ENCODE measurements around the gene LCLAT1. TPM values are rescaled to one million over a fixed set of nuclear protein-coding genes. Genes with fewer than 3 reads are reported as not detected.
A peak's percentile ranks its signal among the peaks of the same experiment; 100 is the strongest.

LCLAT1 gene
- total and polyA plus RNA-seq, 2 of the 4 experiments (the other 2 are of a cell fraction), result 7.5 to 11.5 TPM

DNA sequence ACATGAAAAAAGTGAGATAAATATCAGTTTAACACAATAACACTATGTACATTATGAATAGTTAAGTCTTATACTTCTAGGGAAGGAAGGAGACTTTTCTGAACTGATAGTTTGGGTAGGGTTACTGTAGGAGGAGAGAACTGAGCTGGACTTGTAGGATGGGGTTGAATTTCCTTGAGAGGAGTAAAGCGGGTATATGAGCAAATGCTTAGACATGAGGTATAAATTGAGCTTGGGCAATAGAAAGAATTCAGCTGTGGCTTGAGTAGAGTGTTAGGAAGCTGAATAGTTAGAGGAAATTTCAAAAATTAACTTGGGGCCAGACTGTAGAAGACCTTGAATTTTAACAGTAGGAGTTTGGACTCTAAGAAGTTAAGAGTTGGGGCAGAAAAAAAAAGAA lies 45.1 kb downstream of the LCLAT1 start:
- Histone ChIP-seq H4K20me1 (ENCODE audit: insufficient read depth, low read length) (peaks cover 4% of the 10 kb centered on the region; the same call in 1 of the 2 replicates), H3K36me3 (ENCODE audit: control insufficient read depth, insufficient read depth, low read length) (no peaks in the 10 kb centered on the region), H3K4ac (ENCODE audit: low read depth, low read length) (no peak overlapping the region), H2AK9ac (replicated peaks; ENCODE audit: low read depth, low read length, poor library complexity) (no peak overlapping the region), H3K56ac (ENCODE audit: extremely low read depth, insufficient read depth, low read length) (no peak overlapping the region), H3K9me1 (ENCODE audit: insufficient read depth, low read length) (peaks cover 5% of the 10 kb centered on the region), H2BK120ac (ENCODE audit: low read depth, low read length) (no peak overlapping the region), H3K27me3 (ENCODE audit: control insufficient read depth, insufficient read depth, low read length) (no peaks in the 10 kb centered on the region), H2BK5ac (ENCODE audit: low read depth, low read length, poor library complexity, severe bottlenecking) (no peak overlapping the region), H3K14ac (replicated peaks; ENCODE audit: low read depth, low read length) (no peak overlapping the region), H3K4me2 (ENCODE audit: low read depth, low read length) (peak overlapping the region; percentile 10; the same call in 1 of the 2 replicates), H2BK20ac (ENCODE audit: low read depth, low read length) (no peak overlapping the region), H4K91ac (ENCODE audit: insufficient read depth, low read depth, low read length) (no peak overlapping the region), H3K4me3 (ENCODE audit: insufficient read depth, low read depth, low read length) (no peak overlapping the region), H2AFZ (replicated peaks; ENCODE audit: low read length, poor library complexity) (no peak overlapping the region), H4K5ac (ENCODE audit: low read depth, low read length) (no peak overlapping the region), H3K9ac (ENCODE audit: low read depth, low read length) (no peak overlapping the region), H3K4me1 (ENCODE audit: control insufficient read depth, insufficient read depth, low read length) (peaks cover 11% of the 10 kb centered on the region), H3K9me3 (ENCODE audit: control insufficient read depth, insufficient read depth, low read length) (no peaks in the 10 kb centered on the region), H3K27ac (ENCODE audit: insufficient read depth, low read length) (no peak overlapping the region), H3K18ac (ENCODE audit: low read depth, low read length) (no peak overlapping the region), H2BK15ac (ENCODE audit: low read depth, low read length) (no peak overlapping the region), H4K8ac (ENCODE audit: low read depth in 2 of 2, low read length in 2 of 2) (no peak overlapping the region), H3K79me1 (ENCODE audit: low read depth in 1 of 2, low read length in 2 of 2) (peaks cover 21 to 35% of the 10 kb centered on the region in 2 experiments), H2AK5ac (ENCODE audit: low read depth, low read length) (no peak overlapping the region), H3K23ac (ENCODE audit: low read depth, low read length) (no peak overlapping the region)
- 80% methylated on average over 1 of the region's 1 CpG; no CpG with 5 or more reads in 1 of the 2 experiments for WGBS, 2 experiments (ENCODE audit: extremely low coverage in 2 of 2, insufficient read length in 1 of 2)
- ChIA-PET CTCF (interaction anchor here (0.6 to 0.7 kb wide), 2 partner anchors 11 to 224 kb away, joined by 4 to 5 read pairs; no protein-coding TSS in a partner anchor), POLR2A (ENCODE audit: unreplicated experiment) (interaction anchor here (0.7 kb wide), 2 partner anchors 248 to 260 kb away, joined by 5 to 15 read pairs; no protein-coding TSS in a partner anchor)
- TF ChIP-seq RFX5 (IDR thresholded peaks at IDR 0.05; ENCODE audit: low read depth, low read length) (no peak), POLR2A (IDR thresholded peaks at IDR 0.05; ENCODE audit: low read depth, low read length) (no peak), RCOR1 (IDR thresholded peaks at IDR 0.05; ENCODE audit: insufficient replicate concordance, low read length) (no peak), BHLHE40 (IDR thresholded peaks at IDR 0.05; ENCODE audit: low read depth, low read length) (no peak), CHD1 (IDR thresholded peaks at IDR 0.05; ENCODE audit: low read depth, low read length) (no peak), MXI1 (IDR thresholded peaks at IDR 0.05; ENCODE audit: borderline replicate concordance, low read depth, low read length) (no peak), MAZ (IDR thresholded peaks at IDR 0.05; ENCODE audit: borderline replicate concordance, low read depth, low read length) (no peak), SMC3 (IDR thresholded peaks at IDR 0.05; ENCODE audit: low read depth, low read length) (no peak), CEBPB (IDR thresholded peaks at IDR 0.05; ENCODE audit: low read depth, low read length) (no peak), NFE2L2 (IDR thresholded peaks at IDR 0.05; ENCODE audit: low read depth, low read length) (no peak)
- TF ChIP-seq, protein P1, sequence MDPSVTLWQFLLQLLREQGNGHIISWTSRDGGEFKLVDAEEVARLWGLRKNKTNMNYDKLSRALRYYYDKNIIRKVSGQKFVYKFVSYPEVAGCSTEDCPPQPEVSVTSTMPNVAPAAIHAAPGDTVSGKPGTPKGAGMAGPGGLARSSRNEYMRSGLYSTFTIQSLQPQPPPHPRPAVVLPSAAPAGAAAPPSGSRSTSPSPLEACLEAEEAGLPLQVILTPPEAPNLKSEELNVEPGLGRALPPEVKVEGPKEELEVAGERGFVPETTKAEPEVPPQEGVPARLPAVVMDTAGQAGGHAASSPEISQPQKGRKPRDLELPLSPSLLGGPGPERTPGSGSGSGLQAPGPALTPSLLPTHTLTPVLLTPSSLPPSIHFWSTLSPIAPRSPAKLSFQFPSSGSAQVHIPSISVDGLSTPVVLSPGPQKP (IDR thresholded peaks at IDR 0.05; ENCODE audit: borderline replicate concordance, low read depth, low read length), result no peak
- TF ChIP-seq, protein P2, sequence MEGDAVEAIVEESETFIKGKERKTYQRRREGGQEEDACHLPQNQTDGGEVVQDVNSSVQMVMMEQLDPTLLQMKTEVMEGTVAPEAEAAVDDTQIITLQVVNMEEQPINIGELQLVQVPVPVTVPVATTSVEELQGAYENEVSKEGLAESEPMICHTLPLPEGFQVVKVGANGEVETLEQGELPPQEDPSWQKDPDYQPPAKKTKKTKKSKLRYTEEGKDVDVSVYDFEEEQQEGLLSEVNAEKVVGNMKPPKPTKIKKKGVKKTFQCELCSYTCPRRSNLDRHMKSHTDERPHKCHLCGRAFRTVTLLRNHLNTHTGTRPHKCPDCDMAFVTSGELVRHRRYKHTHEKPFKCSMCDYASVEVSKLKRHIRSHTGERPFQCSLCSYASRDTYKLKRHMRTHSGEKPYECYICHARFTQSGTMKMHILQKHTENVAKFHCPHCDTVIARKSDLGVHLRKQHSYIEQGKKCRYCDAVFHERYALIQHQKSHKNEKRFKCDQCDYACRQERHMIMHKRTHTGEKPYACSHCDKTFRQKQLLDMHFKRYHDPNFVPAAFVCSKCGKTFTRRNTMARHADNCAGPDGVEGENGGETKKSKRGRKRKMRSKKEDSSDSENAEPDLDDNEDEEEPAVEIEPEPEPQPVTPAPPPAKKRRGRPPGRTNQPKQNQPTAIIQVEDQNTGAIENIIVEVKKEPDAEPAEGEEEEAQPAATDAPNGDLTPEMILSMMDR (conservative IDR thresholded peaks at IDR 0.05; ENCODE audit: low read depth, low read length), result no peak
- TF ChIP-seq, protein P3, sequence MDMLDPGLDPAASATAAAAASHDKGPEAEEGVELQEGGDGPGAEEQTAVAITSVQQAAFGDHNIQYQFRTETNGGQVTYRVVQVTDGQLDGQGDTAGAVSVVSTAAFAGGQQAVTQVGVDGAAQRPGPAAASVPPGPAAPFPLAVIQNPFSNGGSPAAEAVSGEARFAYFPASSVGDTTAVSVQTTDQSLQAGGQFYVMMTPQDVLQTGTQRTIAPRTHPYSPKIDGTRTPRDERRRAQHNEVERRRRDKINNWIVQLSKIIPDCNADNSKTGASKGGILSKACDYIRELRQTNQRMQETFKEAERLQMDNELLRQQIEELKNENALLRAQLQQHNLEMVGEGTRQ (IDR thresholded peaks at IDR 0.05; ENCODE audit: low read depth, low read length), result no peak
- in situ Hi-C loops (cut with MboI; ENCODE audit: low sequenced_read_pairs) (no loop called here), dilution Hi-C loops (cut with HindIII; ENCODE audit: low sequenced_read_pairs, unreplicated experiment) (no loop called here), intact Hi-C loops (cut with micrococcal nuclease) (no loop called here)
- ATAC-seq (ENCODE audit: low read depth) (no peak), DNase-seq (peak; percentile 32)
- no TSS peak for BruUV-seq (replicated peaks)
